Urinary bladder (tissue), 4 donors: ENCODE measurements around the gene DLEU7. TPM values are rescaled to one million over a fixed set of nuclear protein-coding genes. Genes with fewer than 3 reads are reported as not detected.

Experiments
- DNase-seq: peaks from one replicate; pipeline ENCODE4 v3.0.0-alpha.2; 2015; ENCODE audit errors: extremely low spot score
- H3K27ac ChIP-seq: one replicate; pipeline ENCODE4 v1.5.1; 2013; ENCODE audit warnings: low read depth, mild to moderate bottlenecking, moderate library complexity
- H3K36me3 ChIP-seq: one replicate; pipeline ENCODE4 v1.6.1; 2013; ENCODE audit warnings: mild to moderate bottlenecking, moderate library complexity; ENCODE audit not compliant: insufficient read depth
- H3K4me1 ChIP-seq: one replicate; pipeline ENCODE4 v1.6.1; 2013; ENCODE audit warnings: mild to moderate bottlenecking, moderate library complexity; ENCODE audit not compliant: insufficient read depth
- H3K4me3 ChIP-seq: one replicate; pipeline ENCODE4 v1.5.1; 2013; ENCODE audit warnings: low read depth, low read length
- WGBS: extraction: QIAGEN DNeasy Blood & Tissue Kit; methylation state at CpG from one replicate; pipeline ENCODE4 v1.1.7; 2013; 5-methylcytosine and 5-hydroxymethylcytosine counted together
- polyA plus RNA-seq: library from polyadenylated mRNA; stranded (reverse); fragments of 200-250 nt; gene quantifications from one replicate; pipeline ENCODE4 v1.2.3, GENCODE V29; 2013
- total RNA-seq: library from RNA; depleted of rRNA; stranded (reverse); fragments of >200 nt; gene quantifications from one replicate; pipeline ENCODE4 v1.2.3, GENCODE V29; 2014
- donor health status: healthy with polysubstance abuse.
- donor health status: healthy.

The DLEU7 gene
- total and polyA plus RNA-seq, 2 donors = 0.09 to 0.11 TPM

- no peaks in the 10 kb centered on the region for H3K36me3 ChIP-seq
- no peak overlapping the region for H3K27ac ChIP-seq
- H3K4me1 ChIP-seq = no peaks in the 10 kb centered on the region
- DNase-seq = no peak
- no peak overlapping the region for H3K4me3 ChIP-seq
- WGBS = 90% methylated on average over 2 of the region's 2 CpGs
Measured at GRCh38 chr13:50798923-50799322, 44.6 kb downstream of the DLEU7 start.

- 64% methylated on average over 8 of the region's 8 CpGs for WGBS
- DNase-seq = no peak
- Histone ChIP-seq H3K4me3 (no peak overlapping the region), H3K27ac (no peak overlapping the region), H3K4me1 (no peaks in the 10 kb centered on the region), H3K36me3 (no peaks in the 10 kb centered on the region)
Measured at GRCh38 chr13:50797091-50797490, 46.4 kb downstream of the DLEU7 start.

- Histone ChIP-seq H3K4me3 (no peak overlapping the region), H3K36me3 (no peaks in the 10 kb centered on the region), H3K27ac (no peak overlapping the region), H3K4me1 (no peaks in the 10 kb centered on the region)
- no peak for DNase-seq
- WGBS = 96% methylated on average over 1 of the region's 1 CpG
Measured at GRCh38 chr13:50796463-50796862, 47.0 kb downstream of the DLEU7 start.

GRCh38 chr13:50794226-50794625 is 49.3 kb downstream of the DLEU7 start:
- WGBS = 93% methylated on average over 1 of the region's 1 CpG
- Histone ChIP-seq H3K27ac (no peak overlapping the region), H3K4me3 (no peak overlapping the region), H3K36me3 (no peaks in the 10 kb centered on the region), H3K4me1 (no peaks in the 10 kb centered on the region)
- no peak for DNase-seq

- Histone ChIP-seq H3K27ac (no peak overlapping the region), H3K4me3 (no peak overlapping the region), H3K36me3 (no peaks in the 10 kb centered on the region), H3K4me1 (no peaks in the 10 kb centered on the region)
- DNase-seq = no peak
- WGBS = 80% methylated on average over 3 of the region's 3 CpGs
Measured at GRCh38 chr13:50793026-50793425, 50.5 kb downstream of the DLEU7 start.

GRCh38 chr13:50788551-50789210 is 54.8 kb downstream of the DLEU7 start:
- 51% methylated on average over 14 of the region's 14 CpGs for WGBS
- no peaks in the 10 kb centered on the region for H3K36me3 ChIP-seq
- no peaks in the 10 kb centered on the region for H3K4me1 ChIP-seq
- H3K27ac ChIP-seq = no peak overlapping the region
- DNase-seq = no peak
- H3K4me3 ChIP-seq = no peak overlapping the region

- DNase-seq = no peak
- Histone ChIP-seq H3K4me1 (no peaks in the 10 kb centered on the region), H3K4me3 (no peak overlapping the region), H3K27ac (no peak overlapping the region), H3K36me3 (no peaks in the 10 kb centered on the region)
- WGBS = 97% methylated on average over 8 of the region's 8 CpGs
Measured at GRCh38 chr13:50787316-50788195, 55.9 kb downstream of the DLEU7 start.

- Histone ChIP-seq H3K4me1 (no peaks in the 10 kb centered on the region), H3K4me3 (no peak overlapping the region), H3K27ac (no peak overlapping the region), H3K36me3 (no peaks in the 10 kb centered on the region)
- DNase-seq = no peak
- 87% methylated on average over 6 of the region's 6 CpGs for WGBS
Measured at GRCh38 chr13:50783717-50784290, 59.7 kb downstream of the DLEU7 start.

GRCh38 chr13:50783066-50783465 is 60.4 kb downstream of the DLEU7 start:
- Histone ChIP-seq H3K4me3 (no peak overlapping the region), H3K36me3 (no peaks in the 10 kb centered on the region), H3K27ac (no peak overlapping the region), H3K4me1 (no peaks in the 10 kb centered on the region)
- 85% methylated on average over 2 of the region's 2 CpGs for WGBS
- no peak for DNase-seq

- Histone ChIP-seq H3K27ac (no peak overlapping the region), H3K36me3 (peaks cover 1% of the 10 kb centered on the region), H3K4me3 (no peak overlapping the region), H3K4me1 (no peaks in the 10 kb centered on the region)
- DNase-seq = no peak
- WGBS = 56% methylated on average over 9 of the region's 9 CpGs
Measured at GRCh38 chr13:50780201-50781015, 63.1 kb downstream of the DLEU7 start.

- no peak for DNase-seq
- Histone ChIP-seq H3K4me3 (no peak overlapping the region), H3K36me3 (peaks cover 1% of the 10 kb centered on the region), H3K27ac (no peak overlapping the region), H3K4me1 (no peaks in the 10 kb centered on the region)
- WGBS = 78% methylated on average over 8 of the region's 8 CpGs
Measured at GRCh38 chr13:50779443-50780200, 63.9 kb downstream of the DLEU7 start.
